ENCODE results near the gene GJA3. TPM values are rescaled to one million over a fixed set of nuclear protein-coding genes. Genes with fewer than 3 reads are reported as not detected.

Gene GJA3
- total RNA-seq, 1 experiment from 2014 or later: 0.92 TPM

- Histone ChIP-seq H3K23ac (ENCODE audit: insufficient read length, low read depth, low read length) (no peak overlapping the region), H4K5ac (ENCODE audit: insufficient read length, low read depth, low read length) (no peak overlapping the region), H3K79me2 (ENCODE audit: insufficient read depth, low read length) (no peaks in the 10 kb centered on the region), H3K56ac (ENCODE audit: insufficient read length, low read depth, low read length) (no peak overlapping the region), H2BK15ac (ENCODE audit: low read depth, low read length) (no peak overlapping the region), H4K8ac (replicated peaks; ENCODE audit: insufficient read length, low read depth, low read length) (no peak overlapping the region), H2BK20ac (ENCODE audit: low read depth, low read length, poor library complexity, severe bottlenecking) (no peak overlapping the region), H3K79me1 (ENCODE audit: insufficient read depth, low read depth, low read length, poor library complexity, severe bottlenecking) (no peaks in the 10 kb centered on the region), H3K9me3 (ENCODE audit: control insufficient read depth, low read depth, low read length) (no peaks in the 10 kb centered on the region), H3K23me2 (ENCODE audit: insufficient read length, low read depth, low read length, poor library complexity, severe bottlenecking) (no peaks in the 10 kb centered on the region), H2BK120ac (ENCODE audit: low read depth, low read length, poor library complexity, severe bottlenecking) (no peak overlapping the region), H3K18ac (ENCODE audit: insufficient read length, low read depth, low read length) (no peak overlapping the region), H3K4me1 (ENCODE audit: insufficient read depth, low read length) (no peaks in the 10 kb centered on the region), H3K27me3 (ENCODE audit: insufficient read depth, low read length) (peaks cover 9% of the 10 kb centered on the region; the same call in 1 of the 2 replicates), H3T11ph (ENCODE audit: low read length) (no peak overlapping the region), H3K27ac (ENCODE audit: insufficient read length, low read depth, low read length) (no peak overlapping the region), H2BK5ac (ENCODE audit: insufficient read length, low read length) (no peak overlapping the region), H2AFZ (ENCODE audit: low read length) (no peak overlapping the region), H2BK12ac (ENCODE audit: insufficient read length, low read depth, low read length) (no peak overlapping the region), H2AK5ac (ENCODE audit: insufficient read length, low read length) (no peak overlapping the region), H3K9ac (ENCODE audit: extremely low read depth, insufficient read length, low read length) (no peak overlapping the region), H3K4ac (ENCODE audit: low read depth, low read length) (no peak overlapping the region), H3K4me2 (ENCODE audit: insufficient read depth, insufficient read length, low read length) (no peak overlapping the region), H4K91ac (ENCODE audit: insufficient read length, low read depth, low read length) (no peak overlapping the region), H4K20me1 (ENCODE audit: control insufficient read depth, insufficient read depth, insufficient read length) (peaks cover 2% of the 10 kb centered on the region), H3K14ac (ENCODE audit: insufficient read depth, low read length) (no peak overlapping the region)
- Mint-ChIP-seq H3K27ac (no peak overlapping the region), H3K4me3 (no peak overlapping the region), H3K36me3 (ENCODE audit: insufficient read depth in 1 of 3, low read depth in 3 of 3) (no peaks in the 10 kb centered on the region), H3K4me1 (no peaks in the 10 kb centered on the region), H3K9me3 (0 out of 5 replicates have a peak, but pooled peaks cover 0 to 2% of the 10 kb centered on the region in 2 experiments), H3K27me3 (ENCODE audit: low read depth) (peaks cover 31% of the 10 kb centered on the region)
- TF ChIP-seq CTCF (conservative IDR thresholded peaks at IDR 0.05): no peak
- DNase-seq: no peak
- WGBS (ENCODE audit: extremely low coverage, insufficient read length, low lambda C conversion rate): no CpG with 5 or more reads among the region's 12 CpGs
Observed at GRCh38 chr13:20185366-20186056, 24.7 kb upstream of the GJA3 start.
